ENCODE results near the gene PLEKHG5. TPM values are rescaled to one million over a fixed set of nuclear protein-coding genes. Genes with fewer than 3 reads are reported as not detected.

Gene PLEKHG5
- total and polyA plus RNA-seq, 10 of the 15 experiments (the other 5 are each of a cell fraction or from before 2014, with no cell fraction given), result 0.04 to 1.1 (median 0.18) TPM; not detected in 1

- Histone ChIP-seq H3K4me1 (ENCODE audit: control insufficient read depth, insufficient read depth, low read length) (no peaks in the 10 kb centered on the region), H3K4me2 (ENCODE audit: control insufficient read depth, insufficient read depth) (no peak overlapping the region), H3K36me3 (ENCODE audit: control insufficient read depth in 2 of 2, insufficient read depth in 2 of 2, low read length in 1 of 2) (no peaks in the 10 kb centered on the region), H3K27ac (ENCODE audit: control insufficient read depth, insufficient read depth) (no peak overlapping the region), H3K9ac (ENCODE audit: control insufficient read depth, insufficient read depth, low read length) (no peak overlapping the region), H3K79me2 (ENCODE audit: control insufficient read depth, insufficient read depth, low read length) (no peaks in the 10 kb centered on the region), H4K20me1 (ENCODE audit: control insufficient read depth, insufficient read depth) (no peaks in the 10 kb centered on the region), H2AFZ (ENCODE audit: control insufficient read depth, low read depth, low read length) (no peak overlapping the region), H3K9me3 (replicated peaks; ENCODE audit: control insufficient read depth, insufficient read depth, low read length) (no peaks in the 10 kb centered on the region), H3K4me3 (no peak overlapping the region), H3K27me3 (replicated peaks in 1 of 2; ENCODE audit: control insufficient read depth in 2 of 2, insufficient read depth in 2 of 2, low read length in 1 of 2) (peaks cover 4 to 8% of the 10 kb centered on the region in 2 experiments)
- RAD21 ChIA-PET (ENCODE audit: unreplicated experiment), result no interaction called here
- no peak for TF ChIP-seq RUNX3 (IDR thresholded peaks at IDR 0.05; ENCODE audit: low read length)
- no peak for TF ChIP-seq PAX5 (IDR thresholded peaks at IDR 0.05; ENCODE audit: borderline replicate concordance, low read depth, low read length)
- TF ChIP-seq SREBF2 (IDR thresholded peaks at IDR 0.05; ENCODE audit: low read length), result no peak
- no peak for TF ChIP-seq NR2F1 (conservative IDR thresholded peaks at IDR 0.05)
- TF ChIP-seq SMAD5 (IDR thresholded peaks at IDR 0.05; ENCODE audit: low read depth), result no peak
- no peak for TF ChIP-seq SIX5 (IDR thresholded peaks at IDR 0.05; ENCODE audit: low read depth, low read length, severe bottlenecking)
- no peak for TF ChIP-seq CBX5 (IDR thresholded peaks at IDR 0.05; ENCODE audit: low read depth)
- TF ChIP-seq NR2C2 (IDR thresholded peaks at IDR 0.05; ENCODE audit: borderline replicate concordance, control insufficient read depth, insufficient read length, low read depth), result no peak
- TF ChIP-seq E4F1 (IDR thresholded peaks at IDR 0.05; ENCODE audit: borderline replicate concordance, partially characterized antibody), result no peak
- no peak for TF ChIP-seq MEF2A (IDR thresholded peaks at IDR 0.05; ENCODE audit: insufficient read depth, low read depth, low read length)
- TF ChIP-seq USF2 (IDR thresholded peaks at IDR 0.05; ENCODE audit: borderline replicate concordance, low read depth, low read length), result no peak
- TF ChIP-seq PKNOX1 (IDR thresholded peaks at IDR 0.05), result no peak
- TF ChIP-seq ZNF217 (IDR thresholded peaks at IDR 0.05), result no peak
- no peak for TF ChIP-seq TBL1XR1 (IDR thresholded peaks at IDR 0.05; ENCODE audit: low read depth, low read length)
- TF ChIP-seq CHD2 (IDR thresholded peaks at IDR 0.05; ENCODE audit: borderline replicate concordance, low read depth, low read length), result no peak
- no peak for TF ChIP-seq FOXM1 (IDR thresholded peaks at IDR 0.05; ENCODE audit: low read depth, low read length)
- no peak for TF ChIP-seq POU2F2 (IDR thresholded peaks at IDR 0.05; ENCODE audit: borderline replicate concordance, low read depth, low read length)
- TF ChIP-seq IRF3 (IDR thresholded peaks at IDR 0.05), result no peak
- TF ChIP-seq SIN3A (IDR thresholded peaks at IDR 0.05; ENCODE audit: low read depth, low read length), result no peak
- in situ Hi-C loops (cut with MboI) (loop anchor here (5.0 to 25.0 kb wide), 2 partner anchors 143 to 718 kb away; no protein-coding TSS in a partner anchor), intact Hi-C loops (cut with micrococcal nuclease; ENCODE audit: unreplicated experiment) (no loop called here)
- FAIRE-seq, result no peak
- no TSS peak for BruUV-seq (replicated peaks)
- 23% methylated on average over 4 of the region's 4 CpGs for WGBS (ENCODE audit: insufficient coverage, insufficient replicate concordance, low lambda C conversion rate, missing lambda C conversion rate)
- no peak for ATAC-seq
- CTCF ChIA-PET, result no interaction called here
- DNase-seq (ENCODE audit: low read depth, low spot score), result no peak
- SMC1A ChIA-PET (ENCODE audit: uncharacterized antibody, unreplicated experiment), result no interaction called here
- POLR2A ChIA-PET, result no interaction called here
Measured at GRCh38 chr1:6494627-6495026, 3.2 kb upstream of the PLEKHG5 start.

Measured in GM12878 (cell line).